Activated CD4-positive, alpha-beta T cell treated with anti-CD3 and anti-CD28 coated beads for 36 hours (primary cell): ENCODE results near the gene PCGF3. TPM values are rescaled to one million over a fixed set of nuclear protein-coding genes. Genes with fewer than 3 reads are reported as not detected.

ENCODE experiments used
- ATAC-seq: fragments of 200-7000 bp; cut with Tn5 transposase; one replicate; pipeline ENCODE4 v1.10.0; 2021; ENCODE audit warnings: mild to moderate bottlenecking, moderate library complexity
- CTCF ChIA-PET: fragments of 350-600 bp; sonication (Branson Sonifier 250); formaldehyde crosslinking; loops from one replicate; lab custom pipeline; 2021; ENCODE audit warnings: antibody characterized with exemption; lab: Charles Lee
- POLR2A ChIA-PET: fragments of 350-600 bp; sonication (Branson Sonifier 250); formaldehyde crosslinking; loops from one replicate; lab custom pipeline; 2021; ENCODE audit warnings: antibody characterized with exemption, inconsistent platforms; lab: Charles Lee
- DNase-seq: peaks from one replicate; pipeline ENCODE4 v3.0.0-alpha.2; 2020
- H3K27ac Mint-ChIP-seq: one replicate; pipeline ENCODE4 v1.8.0; 2021; ENCODE audit warnings: mixed read lengths
- H3K27me3 Mint-ChIP-seq: one replicate; pipeline ENCODE4 v1.8.0; 2021; ENCODE audit warnings: mixed read lengths
- H3K36me3 Mint-ChIP-seq: one replicate; pipeline ENCODE4 v1.8.0; 2021; ENCODE audit warnings: low read depth, mixed read lengths
- H3K4me1 Mint-ChIP-seq: one replicate; pipeline ENCODE4 v1.8.0; 2021; ENCODE audit warnings: mixed read lengths
- H3K4me3 Mint-ChIP-seq: one replicate; pipeline ENCODE4 v1.8.0; 2021; ENCODE audit warnings: mild to moderate bottlenecking, moderate library complexity, mixed read lengths
- H3K9me3 Mint-ChIP-seq: one replicate; pipeline ENCODE4 v1.8.0; 2021; ENCODE audit warnings: low read depth, mixed read lengths
- intact Hi-C, 2 experiments: fragments of 100-400 bp; cut with DNase I in 1 of 2; cut with micrococcal nuclease in 1 of 2; formaldehyde crosslinking; loops; one replicate each; pipeline versions ENCODE4 v1.14.2 to v1.15.1; 2022 to 2024; cut with DNase I, micrococcal nuclease
- total RNA-seq, 2 experiments: library from RNA; stranded (reverse); gene quantifications; one replicate each; pipeline ENCODE4 v1.2.3, GENCODE V29; 2021

Gene PCGF3
- total RNA-seq, 2 experiments from 2014 or later = 20.6 to 22.5 TPM

- ChIA-PET POLR2A (interaction anchor here (0.6 kb wide), 1 partner anchor 45 kb away, joined by 3 read pairs; no protein-coding TSS in a partner anchor), CTCF (no interaction called here)
- no peak for DNase-seq
- Mint-ChIP-seq H3K4me3 (no peak overlapping the region), H3K27me3 (no peaks in the 10 kb centered on the region), H3K9me3 (no peaks in the 10 kb centered on the region), H3K4me1 (peaks cover 15% of the 10 kb centered on the region), H3K36me3 (no peaks in the 10 kb centered on the region), H3K27ac (no peak overlapping the region)
- intact Hi-C loops = loop anchor here in 1 of 2 experiments (10.0 kb wide), 1 partner anchor 876 kb away; no protein-coding TSS in a partner anchor
- no peak for ATAC-seq
Observed at GRCh38 chr4:708631-708933, 3.0 kb downstream of the PCGF3 start.

- Mint-ChIP-seq H3K27me3 (no peaks in the 10 kb centered on the region), H3K4me1 (peaks cover 15% of the 10 kb centered on the region), H3K27ac (no peak overlapping the region), H3K4me3 (no peak overlapping the region), H3K36me3 (no peaks in the 10 kb centered on the region), H3K9me3 (no peaks in the 10 kb centered on the region)
- DNase-seq (no peak), ATAC-seq (no peak)
- intact Hi-C loops = loop anchor here in 1 of 2 experiments (10.0 kb wide), 1 partner anchor 875 kb away; no protein-coding TSS in a partner anchor
- ChIA-PET POLR2A (no interaction called here), CTCF (interaction anchor here (1.0 kb wide), 1 partner anchor 107 kb away, joined by 3 read pairs; no protein-coding TSS in a partner anchor)
Observed at GRCh38 chr4:709348-709747, 3.7 kb downstream of the PCGF3 start.

GRCh38 chr4:710116-710515 lies 4.5 kb downstream of the PCGF3 start:
- H3K4me3 Mint-ChIP-seq = no peak overlapping the region
- ATAC-seq (no peak), DNase-seq (no peak)
- H3K9me3 Mint-ChIP-seq = no peaks in the 10 kb centered on the region
- intact Hi-C loops = no loop called here
- peaks cover 18% of the 10 kb centered on the region for H3K4me1 Mint-ChIP-seq
- H3K27ac Mint-ChIP-seq = no peak overlapping the region
- CTCF ChIA-PET = interaction anchor here (1.0 kb wide), 1 partner anchor 107 kb away, joined by 3 read pairs; no protein-coding TSS in a partner anchor
- no peaks in the 10 kb centered on the region for H3K27me3 Mint-ChIP-seq
- no peaks in the 10 kb centered on the region for H3K36me3 Mint-ChIP-seq
- POLR2A ChIA-PET = no interaction called here

- Mint-ChIP-seq H3K36me3 (no peaks in the 10 kb centered on the region), H3K27ac (no peak overlapping the region), H3K4me1 (peaks cover 17% of the 10 kb centered on the region), H3K9me3 (no peaks in the 10 kb centered on the region), H3K4me3 (no peak overlapping the region), H3K27me3 (no peaks in the 10 kb centered on the region)
- intact Hi-C loops = no loop called here
- ATAC-seq (no peak), DNase-seq (no peak)
- ChIA-PET POLR2A (no interaction called here), CTCF (no interaction called here)
Observed at GRCh38 chr4:710916-711315, 5.3 kb downstream of the PCGF3 start.

- ATAC-seq (no peak), DNase-seq (no peak)
- H3K4me1 Mint-ChIP-seq = peaks cover 17% of the 10 kb centered on the region
- H3K4me3 Mint-ChIP-seq = no peak overlapping the region
- H3K27me3 Mint-ChIP-seq = no peaks in the 10 kb centered on the region
- CTCF ChIA-PET = no interaction called here
- no peaks in the 10 kb centered on the region for H3K9me3 Mint-ChIP-seq
- POLR2A ChIA-PET = no interaction called here
- H3K36me3 Mint-ChIP-seq = no peaks in the 10 kb centered on the region
- no peak overlapping the region for H3K27ac Mint-ChIP-seq
- intact Hi-C loops = no loop called here
Observed at GRCh38 chr4:712093-712492, 6.5 kb downstream of the PCGF3 start.

- CTCF ChIA-PET = no interaction called here
- DNase-seq = no peak
- Mint-ChIP-seq H3K36me3 (no peaks in the 10 kb centered on the region), H3K4me1 (peaks cover 17% of the 10 kb centered on the region), H3K9me3 (no peaks in the 10 kb centered on the region), H3K27me3 (no peaks in the 10 kb centered on the region), H3K4me3 (no peak overlapping the region), H3K27ac (no peak overlapping the region)
- ATAC-seq = no peak
- POLR2A ChIA-PET = no interaction called here
- intact Hi-C loops = no loop called here
Observed at GRCh38 chr4:712916-713632, 7.4 kb downstream of the PCGF3 start.

- no peaks in the 10 kb centered on the region for H3K36me3 Mint-ChIP-seq
- H3K27ac Mint-ChIP-seq = no peak overlapping the region
- H3K27me3 Mint-ChIP-seq = no peaks in the 10 kb centered on the region
- ATAC-seq (no peak), DNase-seq (no peak)
- H3K4me3 Mint-ChIP-seq = no peak overlapping the region
- H3K9me3 Mint-ChIP-seq = no peaks in the 10 kb centered on the region
- H3K4me1 Mint-ChIP-seq = peaks cover 11% of the 10 kb centered on the region
- ChIA-PET POLR2A (no interaction called here), CTCF (no interaction called here)
- intact Hi-C loops = no loop called here
Observed at GRCh38 chr4:714087-714486, 8.5 kb downstream of the PCGF3 start.

GRCh38 chr4:717601-718320 lies 12.1 kb downstream of the PCGF3 start:
- ATAC-seq = no peak
- no peak for DNase-seq
- H3K36me3 Mint-ChIP-seq = peaks cover 22% of the 10 kb centered on the region
- no peaks in the 10 kb centered on the region for H3K9me3 Mint-ChIP-seq
- H3K4me1 Mint-ChIP-seq = peaks cover 4% of the 10 kb centered on the region
- intact Hi-C loops = no loop called here
- CTCF ChIA-PET = no interaction called here
- H3K4me3 Mint-ChIP-seq = no peak overlapping the region
- no peak overlapping the region for H3K27ac Mint-ChIP-seq
- POLR2A ChIA-PET = no interaction called here
- H3K27me3 Mint-ChIP-seq = no peaks in the 10 kb centered on the region

- peaks cover 4% of the 10 kb centered on the region for H3K4me1 Mint-ChIP-seq
- peaks cover 28% of the 10 kb centered on the region for H3K36me3 Mint-ChIP-seq
- no peak for DNase-seq
- H3K27me3 Mint-ChIP-seq = no peaks in the 10 kb centered on the region
- no peak overlapping the region for H3K4me3 Mint-ChIP-seq
- ChIA-PET CTCF (no interaction called here), POLR2A (no interaction called here)
- ATAC-seq = no peak
- no peaks in the 10 kb centered on the region for H3K9me3 Mint-ChIP-seq
- intact Hi-C loops = no loop called here
- H3K27ac Mint-ChIP-seq = no peak overlapping the region
Observed at GRCh38 chr4:718460-718859, 12.8 kb downstream of the PCGF3 start.

GRCh38 chr4:720111-720860 lies 14.7 kb downstream of the PCGF3 start:
- no peak for DNase-seq
- Mint-ChIP-seq H3K4me3 (no peak overlapping the region), H3K4me1 (peaks cover 6% of the 10 kb centered on the region), H3K27ac (no peak overlapping the region), H3K27me3 (no peaks in the 10 kb centered on the region), H3K9me3 (no peaks in the 10 kb centered on the region), H3K36me3 (peaks cover 31% of the 10 kb centered on the region)
- ChIA-PET POLR2A (no interaction called here), CTCF (no interaction called here)
- intact Hi-C loops = no loop called here
- ATAC-seq = no peak

GRCh38 chr4:721261-722168 lies 15.9 kb downstream of the PCGF3 start:
- H3K4me3 Mint-ChIP-seq = no peak overlapping the region
- intact Hi-C loops = no loop called here
- peaks cover 8% of the 10 kb centered on the region for H3K4me1 Mint-ChIP-seq
- H3K27me3 Mint-ChIP-seq = no peaks in the 10 kb centered on the region
- ChIA-PET CTCF (interaction anchor here (0.7 kb wide), 1 partner anchor 65 kb away, joined by 3 read pairs; no protein-coding TSS in a partner anchor), POLR2A (no interaction called here)
- no peak overlapping the region for H3K27ac Mint-ChIP-seq
- ATAC-seq (no peak), DNase-seq (no peak)
- H3K36me3 Mint-ChIP-seq = peaks cover 31% of the 10 kb centered on the region
- H3K9me3 Mint-ChIP-seq = no peaks in the 10 kb centered on the region
